Osteoblast (primary cell): ENCODE results near the gene GALNT9. TPM values are rescaled to one million over a fixed set of nuclear protein-coding genes. Genes with fewer than 3 reads are reported as not detected.
A peak's percentile ranks its signal among the peaks of the same experiment; 100 is the strongest.

Experiments used
- DNase-seq: peaks from one replicate; pipeline ENCODE4 v3.0.0; 2011; ENCODE audit warnings: low spot score, mixed read lengths; ENCODE audit not compliant: insufficient read length; ENCODE audit errors: missing footprints
- H2AFZ ChIP-seq: 2 replicates; pipeline ENCODE4 v1.6.0; 2011; ENCODE audit warnings: mild to moderate bottlenecking, low read length
- H3K27ac ChIP-seq: 2 replicates; pipeline ENCODE4 v1.5.1; 2011; ENCODE audit warnings: mild to moderate bottlenecking, low read depth, low read length, moderate library complexity
- H3K27me3 ChIP-seq: 2 replicates; pipeline ENCODE4 v1.6.0; 2012; ENCODE audit warnings: mild to moderate bottlenecking, control low read depth, inconsistent platforms, low read length, moderate library complexity; ENCODE audit not compliant: insufficient read depth
- H3K36me3 ChIP-seq: 2 replicates; pipeline ENCODE4 v1.5.1; 2011; ENCODE audit warnings: mild to moderate bottlenecking, low read length, control low read depth, moderate library complexity; ENCODE audit not compliant: insufficient read depth
- H3K4me1 ChIP-seq: 2 replicates; pipeline ENCODE4 v1.5.1; 2011; ENCODE audit warnings: mild to moderate bottlenecking, low read length, control low read depth, moderate library complexity; ENCODE audit not compliant: insufficient read depth
- H3K4me2 ChIP-seq: 2 replicates; pipeline ENCODE4 v1.6.0; 2011; ENCODE audit warnings: mild to moderate bottlenecking, low read length; ENCODE audit not compliant: insufficient read depth
- H3K4me3 ChIP-seq: fragments of 200-600 bp; sonication (generic); 3 replicates; pipeline ENCODE4 v1.5.1; 2012; ENCODE audit warnings: mild to moderate bottlenecking, low read length, inconsistent platforms; ENCODE audit not compliant: insufficient read depth
- H3K79me2 ChIP-seq: 2 replicates; pipeline ENCODE4 v1.6.0; 2012; ENCODE audit warnings: mild to moderate bottlenecking, low read length, control low read depth, inconsistent platforms; ENCODE audit not compliant: insufficient read depth
- H3K9me3 ChIP-seq: 2 replicates; pipeline ENCODE4 v1.5.1; 2011; ENCODE audit warnings: low read depth, low read length, control low read depth
- H4K20me1 ChIP-seq: 2 replicates; pipeline ENCODE4 v1.6.0; 2012; ENCODE audit warnings: mild to moderate bottlenecking, low read length, control low read depth; ENCODE audit not compliant: insufficient read depth
- total RNA-seq: library from RNA; depleted of rRNA; stranded (reverse); fragments of >200 nt; gene quantifications from 2 replicates; pipeline ENCODE4 v1.2.3, GENCODE V29; 2012
- TF ChIP-seq, protein P1 (sequence below): IDR thresholded peaks from 2 replicates; pipeline ENCODE4 v1.5.1; 2011; ENCODE audit warnings: mild to moderate bottlenecking, low read depth, low read length, moderate library complexity; ENCODE audit errors: extremely low read depth

The GALNT9 gene
- total RNA-seq, 1 donor = 0.36 TPM

DNA sequence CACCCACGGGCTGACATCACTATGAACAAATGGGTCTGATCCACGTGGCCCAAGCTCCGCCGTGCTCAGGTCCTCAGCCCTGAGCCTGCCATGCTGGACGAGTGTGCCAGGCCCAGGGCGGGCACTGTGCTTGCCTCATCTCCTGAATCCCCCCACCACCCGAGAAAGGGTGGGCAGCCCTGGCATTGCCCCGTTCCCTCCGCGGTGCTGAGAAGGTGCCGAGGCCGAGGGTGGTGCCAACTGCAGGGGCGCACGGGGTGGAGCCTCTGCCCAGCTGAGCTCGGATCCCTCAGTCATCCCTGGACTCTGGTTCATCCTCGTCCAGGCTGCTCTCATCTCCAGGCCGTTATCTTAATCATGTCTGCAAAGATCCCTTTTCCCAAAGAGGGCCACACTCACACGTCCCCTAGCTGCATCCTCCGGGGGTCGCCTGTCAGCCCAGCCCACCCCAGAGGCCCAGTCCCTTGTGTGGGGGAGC is 124.6 kb downstream of the GALNT9 start:
- peak overlapping the region; percentile 39 for H3K4me2 ChIP-seq
- peak; percentile 77 for DNase-seq
- no peaks in the 10 kb centered on the region for H3K9me3 ChIP-seq
- TF ChIP-seq, protein P1, sequence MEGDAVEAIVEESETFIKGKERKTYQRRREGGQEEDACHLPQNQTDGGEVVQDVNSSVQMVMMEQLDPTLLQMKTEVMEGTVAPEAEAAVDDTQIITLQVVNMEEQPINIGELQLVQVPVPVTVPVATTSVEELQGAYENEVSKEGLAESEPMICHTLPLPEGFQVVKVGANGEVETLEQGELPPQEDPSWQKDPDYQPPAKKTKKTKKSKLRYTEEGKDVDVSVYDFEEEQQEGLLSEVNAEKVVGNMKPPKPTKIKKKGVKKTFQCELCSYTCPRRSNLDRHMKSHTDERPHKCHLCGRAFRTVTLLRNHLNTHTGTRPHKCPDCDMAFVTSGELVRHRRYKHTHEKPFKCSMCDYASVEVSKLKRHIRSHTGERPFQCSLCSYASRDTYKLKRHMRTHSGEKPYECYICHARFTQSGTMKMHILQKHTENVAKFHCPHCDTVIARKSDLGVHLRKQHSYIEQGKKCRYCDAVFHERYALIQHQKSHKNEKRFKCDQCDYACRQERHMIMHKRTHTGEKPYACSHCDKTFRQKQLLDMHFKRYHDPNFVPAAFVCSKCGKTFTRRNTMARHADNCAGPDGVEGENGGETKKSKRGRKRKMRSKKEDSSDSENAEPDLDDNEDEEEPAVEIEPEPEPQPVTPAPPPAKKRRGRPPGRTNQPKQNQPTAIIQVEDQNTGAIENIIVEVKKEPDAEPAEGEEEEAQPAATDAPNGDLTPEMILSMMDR = no peak
- H4K20me1 ChIP-seq = no peaks in the 10 kb centered on the region
- H3K4me3 ChIP-seq = no peak overlapping the region
- H3K79me2 ChIP-seq = no peaks in the 10 kb centered on the region
- peaks cover 32% of the 10 kb centered on the region for H3K27me3 ChIP-seq
- H3K4me1 ChIP-seq = no peaks in the 10 kb centered on the region
- H2AFZ ChIP-seq = no peak overlapping the region
- H3K27ac ChIP-seq = no peak overlapping the region
- H3K36me3 ChIP-seq = no peaks in the 10 kb centered on the region

DNA sequence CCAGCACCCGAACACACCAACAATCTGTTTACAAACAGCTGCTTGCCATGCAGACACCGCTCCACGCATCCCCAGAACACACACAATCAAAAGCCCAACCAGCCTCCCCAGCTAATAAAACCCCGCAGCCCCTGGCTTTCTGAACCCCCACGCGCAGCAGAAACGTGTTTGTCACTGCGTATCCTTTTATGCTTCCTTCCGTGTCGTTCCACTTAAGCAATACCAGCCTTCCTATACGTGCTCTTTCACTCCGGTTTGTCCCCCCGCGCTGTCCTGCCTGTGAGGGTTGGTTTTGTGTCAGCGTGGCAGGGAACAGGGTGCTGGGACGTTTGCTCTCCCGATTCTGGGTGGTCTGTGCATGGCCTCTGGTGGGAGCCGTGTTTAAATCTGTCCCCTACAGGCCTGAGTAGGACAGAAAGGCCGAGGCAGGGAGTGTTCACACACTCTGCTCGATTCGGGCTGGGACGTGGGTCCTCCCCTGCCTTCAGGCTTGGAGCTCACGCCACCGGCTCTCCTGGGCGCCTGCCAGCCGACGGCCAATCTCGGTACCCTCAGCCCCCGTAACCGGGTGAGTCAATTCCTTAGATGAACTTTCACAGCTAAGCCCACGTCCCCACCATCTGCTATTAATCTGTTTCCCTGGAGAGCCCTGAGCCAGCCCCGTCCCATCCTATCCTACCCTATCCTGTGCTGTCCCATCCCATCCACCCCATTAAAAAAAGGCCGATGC is 125.2 kb downstream of the GALNT9 start:
- H3K79me2 ChIP-seq = no peaks in the 10 kb centered on the region
- peak overlapping the region; percentile 39 for H3K4me2 ChIP-seq
- H3K9me3 ChIP-seq = no peaks in the 10 kb centered on the region
- H2AFZ ChIP-seq = no peak overlapping the region
- no peaks in the 10 kb centered on the region for H3K4me1 ChIP-seq
- no peak overlapping the region for H3K27ac ChIP-seq
- TF ChIP-seq, protein P1 = no peak
- DNase-seq = peak; percentile 85
- no peaks in the 10 kb centered on the region for H3K36me3 ChIP-seq
- H4K20me1 ChIP-seq = no peaks in the 10 kb centered on the region
- peaks cover 32% of the 10 kb centered on the region for H3K27me3 ChIP-seq
- no peak overlapping the region for H3K4me3 ChIP-seq

DNA sequence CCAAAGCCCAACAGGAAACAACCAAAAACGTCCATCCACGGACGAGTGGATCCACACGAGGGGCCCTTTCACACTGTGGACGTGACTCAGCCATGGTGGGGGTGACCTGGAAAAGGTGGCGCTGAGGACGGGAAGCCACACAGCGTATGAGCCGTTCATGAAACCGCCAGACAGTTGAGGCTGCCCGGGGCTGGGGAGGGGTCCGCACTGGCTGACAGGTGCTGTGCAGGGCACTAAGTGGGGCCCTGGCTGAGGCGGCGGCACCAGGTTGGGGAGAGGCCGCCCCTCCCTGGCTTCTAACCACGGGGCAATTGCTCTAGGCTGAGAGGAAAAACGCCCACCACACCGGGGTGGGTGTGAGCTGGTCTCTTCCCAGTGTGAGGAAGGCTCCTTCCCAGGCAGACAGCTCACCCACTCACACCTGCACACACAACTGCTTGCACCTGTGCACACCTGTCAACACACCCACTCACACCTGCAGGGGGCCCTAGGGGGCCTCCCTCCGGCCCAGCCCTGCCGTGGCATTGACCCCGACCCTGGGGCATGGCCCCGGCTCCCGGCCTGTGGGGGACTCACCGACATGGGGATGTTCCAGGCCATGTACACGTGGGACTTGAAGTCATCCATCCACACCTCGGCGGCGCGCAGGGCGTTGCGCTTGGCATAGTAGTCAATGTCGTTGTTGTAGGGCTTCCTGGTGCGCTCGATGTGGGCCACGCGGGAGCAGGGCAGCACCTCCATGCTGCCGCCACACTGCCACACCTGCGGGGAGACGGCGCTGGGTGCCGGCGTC is 126.3 kb downstream of the GALNT9 start:
- Histone ChIP-seq H4K20me1 (no peaks in the 10 kb centered on the region), H2AFZ (no peak overlapping the region), H3K4me1 (no peaks in the 10 kb centered on the region), H3K79me2 (no peaks in the 10 kb centered on the region), H3K27ac (no peak overlapping the region), H3K9me3 (no peaks in the 10 kb centered on the region), H3K4me2 (no peak overlapping the region), H3K27me3 (peaks cover 36% of the 10 kb centered on the region), H3K4me3 (no peak overlapping the region), H3K36me3 (no peaks in the 10 kb centered on the region)
- TF ChIP-seq, protein P1 = no peak
- DNase-seq = peak; percentile 58
